Measurements from ENCODE around the gene TSNAX. TPM values are rescaled to one million over a fixed set of nuclear protein-coding genes. Genes with fewer than 3 reads are reported as not detected.
"Not testable (repeated sequence)": the region's sequence is repeated elsewhere in the genome, so short reads cannot be mapped to it uniquely, and the experiment has no call there.

TSNAX gene
- total RNA-seq, 4 donors from 2014 or later, result 11.3 to 18.2 (median 14.9) TPM

DNA sequence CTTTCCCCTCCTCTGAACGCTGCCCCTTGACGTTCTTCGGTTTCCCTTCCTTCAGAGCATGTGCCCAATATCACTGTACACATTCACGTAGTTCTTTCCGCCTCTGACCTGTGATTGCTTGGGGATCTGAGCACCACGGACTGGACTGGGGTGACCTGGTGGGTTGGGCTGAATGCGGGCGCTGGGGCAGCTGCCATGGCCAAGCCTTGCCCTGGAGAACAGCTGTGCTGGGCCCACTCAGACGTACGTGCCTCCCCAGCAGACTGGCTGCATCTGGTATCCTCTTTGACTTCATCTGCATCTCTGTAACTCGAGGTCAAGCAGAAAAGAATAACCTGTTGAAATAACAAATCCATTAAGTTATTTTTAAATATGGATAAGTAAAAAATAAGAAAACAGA is 63.0 kb downstream of the TSNAX start:
- no peak for DNase-seq
- no peaks in the 10 kb centered on the region for H3K9me3 ChIP-seq
- no peaks in the 10 kb centered on the region for H3K4me1 ChIP-seq
- TF ChIP-seq POLR2A (IDR thresholded peaks at IDR 0.05) (no peak), CTCF (IDR thresholded peaks at IDR 0.05) (no peak)
- no peak overlapping the region for H3K27ac ChIP-seq
- no peaks in the 10 kb centered on the region for H3K36me3 ChIP-seq
- no peaks in the 10 kb centered on the region for H3K27me3 ChIP-seq
- no peak overlapping the region for H3K4me3 ChIP-seq

DNA sequence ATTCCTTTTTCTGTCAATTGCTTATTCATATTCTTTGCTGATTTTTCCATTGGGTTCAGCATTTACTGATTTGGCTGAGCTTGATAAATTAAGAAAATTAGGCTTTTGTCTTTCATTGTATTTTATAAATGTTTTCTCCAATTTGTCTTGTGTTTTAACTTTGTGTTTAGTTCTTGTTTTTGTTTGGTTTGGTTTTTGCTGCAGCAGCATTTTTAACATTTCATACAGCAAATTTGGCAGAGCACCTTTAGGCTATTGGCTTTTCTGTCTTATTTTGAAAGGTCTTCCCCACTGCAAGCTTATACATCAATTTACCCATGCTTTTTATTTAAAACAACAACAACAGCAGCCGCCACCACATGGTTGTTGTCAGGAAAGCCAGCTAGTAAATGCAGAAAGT is 64.3 kb downstream of the TSNAX start:
- no peak for TF ChIP-seq CTCF (IDR thresholded peaks at IDR 0.05)
- TF ChIP-seq POLR2A (IDR thresholded peaks at IDR 0.05), result no peak
- no peak overlapping the region for H3K27ac ChIP-seq
- no peaks in the 10 kb centered on the region for H3K27me3 ChIP-seq
- no peak overlapping the region for H3K4me3 ChIP-seq
- no peaks in the 10 kb centered on the region for H3K9me3 ChIP-seq
- H3K36me3 ChIP-seq, result no peaks in the 10 kb centered on the region
- no peak for DNase-seq
- no peaks in the 10 kb centered on the region for H3K4me1 ChIP-seq

- H3K4me1 ChIP-seq, H3K27me3 ChIP-seq, H3K36me3 ChIP-seq, DNase-seq, H3K27ac ChIP-seq, H3K9me3 ChIP-seq, H3K4me3 ChIP-seq: not testable (repeated sequence)
These were observed 64.8 kb downstream of the TSNAX start for GRCh38 chr1:231593264-231593663.

DNA sequence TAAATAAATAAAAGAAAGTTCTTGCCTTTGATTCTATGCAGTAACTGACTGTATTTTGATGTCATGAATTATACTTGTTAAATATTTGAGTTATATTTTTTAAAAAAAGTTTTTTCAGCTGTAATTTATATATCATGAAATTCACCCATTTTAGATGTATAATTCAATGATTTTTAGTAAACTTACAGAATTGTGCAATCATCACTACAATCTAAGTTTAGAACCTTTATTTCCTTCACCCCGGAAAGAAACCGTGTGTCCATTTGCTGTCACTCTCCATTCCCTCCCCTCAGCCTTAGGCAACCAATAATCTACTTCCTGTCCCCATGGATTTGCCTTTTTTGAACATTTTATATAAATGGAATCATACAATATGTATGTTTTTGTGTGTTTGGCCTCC is 65.7 kb downstream of the TSNAX start:
- TF ChIP-seq POLR2A (IDR thresholded peaks at IDR 0.05), result no peak
- no peak for TF ChIP-seq CTCF (IDR thresholded peaks at IDR 0.05)
- no peak overlapping the region for H3K4me3 ChIP-seq
- H3K27ac ChIP-seq, result no peak overlapping the region
- no peaks in the 10 kb centered on the region for H3K9me3 ChIP-seq
- DNase-seq, result no peak
- H3K4me1 ChIP-seq, result no peaks in the 10 kb centered on the region
- no peaks in the 10 kb centered on the region for H3K36me3 ChIP-seq
- H3K27me3 ChIP-seq, result no peaks in the 10 kb centered on the region

- Histone ChIP-seq H3K27ac (no peak overlapping the region), H3K4me3 (no peak overlapping the region)
- TF ChIP-seq POLR2A (IDR thresholded peaks at IDR 0.05) (no peak), CTCF (IDR thresholded peaks at IDR 0.05) (no peak)
These were observed 66.3 kb downstream of the TSNAX start for GRCh38 chr1:231594749-231595148.

GRCh38 chr1:231596337-231596791 is 67.9 kb downstream of the TSNAX start:
- Histone ChIP-seq H3K27me3 (no peaks in the 10 kb centered on the region), H3K9me3 (no peaks in the 10 kb centered on the region), H3K27ac (no peak overlapping the region)

More at GRCh38 chr1:231594749-231595148, 66.3 kb downstream of the TSNAX start:
- Histone ChIP-seq H3K9me3 (no peaks in the 10 kb centered on the region), H3K27me3 (no peaks in the 10 kb centered on the region), H3K36me3 (no peaks in the 10 kb centered on the region), H3K4me1 (no peaks in the 10 kb centered on the region)
- DNase-seq, result no peak

More at GRCh38 chr1:231596337-231596791, 67.9 kb downstream of the TSNAX start:
- Histone ChIP-seq H3K4me1 (no peaks in the 10 kb centered on the region), H3K36me3 (no peaks in the 10 kb centered on the region), H3K4me3 (no peak overlapping the region)
- no peak for DNase-seq
- TF ChIP-seq CTCF (IDR thresholded peaks at IDR 0.05) (no peak), POLR2A (IDR thresholded peaks at IDR 0.05) (no peak)

Data from Peyer's patch (tissue), 4 donors.